Measurements from ENCODE around the gene C11orf97.
"Not testable (repeated sequence)": the region's sequence is repeated elsewhere in the genome, so short reads cannot be mapped to it uniquely, and the experiment has no call there.

Gene C11orf97

GRCh38 chr11:94511932-94512781, at the start of gene C11orf97:
TSS of gene C11orf97 (plus strand) at chr11:94512461. CDS start at chr11:94512529, 68 bp downstream.
- peak; percentile 68 for DNase-seq

- DNase-seq = no peak
Observed at GRCh38 chr11:94469416-94469815, 42.8 kb upstream of the C11orf97 start.

GRCh38 chr11:94472916-94473799, 39.1 kb upstream of the C11orf97 start:
- no peak for DNase-seq

- DNase-seq = no peak
Observed at GRCh38 chr11:94477624-94478023, 34.6 kb upstream of the C11orf97 start.

- DNase-seq = no peak
Observed at GRCh38 chr11:94481342-94481741, 30.9 kb upstream of the C11orf97 start.

- no peak for DNase-seq
Observed at GRCh38 chr11:94486068-94486467, 26.2 kb upstream of the C11orf97 start.

- peak; percentile 95 for DNase-seq
Observed at GRCh38 chr11:94493281-94494125, 18.8 kb upstream of the C11orf97 start, which contains the start of the genes ANKRD49 and MRE11. TSS of gene ANKRD49 (plus strand) at chr11:94493984. CDS start at chr11:94496694, 2,710 bp downstream. TSS of gene MRE11 (minus strand) at chr11:94493844. CDS start at chr11:94492801, 1,043 bp downstream.

- DNase-seq = no peak
Observed at GRCh38 chr11:94494126-94494680, 18.1 kb upstream of the C11orf97 start.

- no peak for DNase-seq
Observed at GRCh38 chr11:94500181-94500580, 12.1 kb upstream of the C11orf97 start.

- no peak for DNase-seq
Observed at GRCh38 chr11:94501522-94501921, 10.7 kb upstream of the C11orf97 start.

- no peak for DNase-seq
Observed at GRCh38 chr11:94504689-94505293, 7.5 kb upstream of the C11orf97 start.

GRCh38 chr11:94506513-94506912, 5.7 kb upstream of the C11orf97 start:
- DNase-seq = not testable (repeated sequence)

- DNase-seq = no peak
Observed at GRCh38 chr11:94507485-94507884, 4.8 kb upstream of the C11orf97 start.

- DNase-seq = no peak
Observed at GRCh38 chr11:94513091-94513490, 830 bp downstream of the C11orf97 start.

- no peak for DNase-seq
Observed at GRCh38 chr11:94515398-94515797, 3.1 kb downstream of the C11orf97 start.

- no peak for DNase-seq
Observed at GRCh38 chr11:94516725-94517124, 4.5 kb downstream of the C11orf97 start.

GRCh38 chr11:94518300-94518699, 6.0 kb downstream of the C11orf97 start:
- DNase-seq = no peak

GRCh38 chr11:94519478-94520084, 7.3 kb downstream of the C11orf97 start:
- DNase-seq = no peak

GRCh38 chr11:94521684-94522083, 9.4 kb downstream of the C11orf97 start:
- DNase-seq = no peak

GRCh38 chr11:94524341-94524740, 12.1 kb downstream of the C11orf97 start:
- DNase-seq = no peak
